SKM-1 (cell line): ENCODE data around the gene IRX2.

ENCODE experiments used
- DNase-seq: peaks from one replicate; lab custom pipeline; 2025; ENCODE audit not compliant: unreplicated experiment; lab: John Stamatoyannopoulos, UW

IRX2 gene

DNA sequence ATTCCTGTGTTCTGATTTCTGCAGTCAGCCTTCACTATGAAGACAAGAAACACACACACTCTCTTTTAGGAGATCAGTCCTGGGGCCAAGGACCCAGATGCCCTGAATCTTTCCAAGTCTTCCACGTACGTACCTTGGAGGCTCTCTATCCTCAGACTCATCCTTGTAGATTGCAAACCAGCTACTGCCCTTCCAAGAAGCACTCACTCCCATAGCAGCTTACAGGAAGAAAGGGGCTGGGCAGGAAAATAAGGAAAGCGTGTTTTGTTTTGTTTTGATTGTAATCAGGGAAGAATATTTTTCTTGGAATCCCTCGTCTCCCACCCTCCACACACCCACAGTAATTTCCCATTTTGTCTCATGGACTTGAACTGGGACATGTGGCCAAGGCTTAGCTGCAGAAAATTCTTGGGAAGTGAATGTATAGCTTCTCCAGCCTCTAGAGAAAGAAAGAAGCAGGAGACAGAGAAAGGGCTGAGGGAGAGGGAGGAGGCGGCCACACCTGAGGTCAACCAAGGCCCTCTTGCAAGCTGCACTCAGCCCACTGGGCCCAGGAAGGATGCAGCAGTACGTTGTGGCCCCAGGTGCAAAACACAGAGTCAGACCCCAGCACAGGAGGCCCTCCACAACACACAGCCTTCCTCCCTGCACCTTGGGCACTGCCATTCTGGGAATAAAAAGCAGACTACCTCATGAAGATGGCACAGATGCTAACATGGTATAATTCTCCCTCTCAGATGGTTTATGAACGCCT, 29.9 kb downstream of the IRX2 start:
- no peak for DNase-seq

DNA sequence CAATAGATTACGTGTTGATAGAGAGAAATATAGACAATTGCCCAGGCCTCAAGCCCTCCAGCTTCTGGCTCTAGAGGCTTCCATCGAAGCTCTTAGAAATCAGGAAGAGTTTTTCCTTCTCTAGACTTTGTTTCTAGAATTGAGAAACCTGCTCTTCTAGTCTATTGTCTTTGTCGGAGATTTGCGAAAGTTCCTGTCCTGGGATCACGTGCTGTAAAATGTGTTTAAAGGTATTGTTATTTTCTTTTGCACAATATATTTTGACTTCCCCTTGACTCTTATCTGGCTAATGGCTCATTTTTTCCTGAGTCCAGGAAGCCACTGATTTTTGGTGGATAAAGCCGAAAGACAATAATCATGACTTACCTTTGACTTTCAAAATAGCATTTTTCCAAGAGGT, 32.1 kb downstream of the IRX2 start:
- DNase-seq = no peak

DNA sequence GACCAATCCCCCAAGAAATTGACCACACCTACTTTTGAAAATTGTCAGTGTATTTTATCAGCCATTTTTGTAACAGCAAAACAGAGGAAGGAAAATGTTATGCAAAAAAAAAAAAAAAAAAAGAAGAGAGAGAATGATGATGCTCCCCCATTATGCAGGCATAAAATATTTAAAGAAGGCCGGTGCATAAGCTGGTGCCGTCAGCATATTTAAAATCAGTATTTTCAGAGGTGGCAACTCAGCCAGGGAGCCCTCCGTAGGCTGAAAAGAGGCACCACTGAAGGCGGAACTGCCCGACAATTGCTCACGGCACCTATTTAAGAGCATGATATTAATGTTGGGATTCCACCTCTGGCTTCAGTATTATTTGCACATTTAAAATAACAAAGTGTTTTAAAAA, 33.4 kb downstream of the IRX2 start:
- no peak for DNase-seq

DNA sequence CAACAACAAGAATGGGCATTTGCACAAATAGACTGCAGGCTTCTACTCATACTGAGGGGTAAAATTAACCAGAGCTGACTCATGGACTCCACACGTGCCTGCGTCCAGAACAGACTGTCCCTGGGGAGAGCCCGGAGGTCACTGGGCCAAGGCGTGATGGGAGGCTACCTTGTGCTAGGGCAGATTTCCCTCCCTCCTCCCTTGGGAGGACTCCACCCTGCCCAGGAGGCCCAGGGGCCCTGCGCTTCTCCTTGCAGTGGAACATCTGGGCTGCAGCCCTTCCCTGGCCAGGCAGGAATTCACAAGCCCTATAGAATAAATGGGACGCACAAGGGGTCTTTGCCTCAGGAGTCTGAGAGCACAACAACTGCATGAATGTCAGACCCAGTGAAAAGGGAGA, 35.6 kb downstream of the IRX2 start:
- no peak for DNase-seq

DNA sequence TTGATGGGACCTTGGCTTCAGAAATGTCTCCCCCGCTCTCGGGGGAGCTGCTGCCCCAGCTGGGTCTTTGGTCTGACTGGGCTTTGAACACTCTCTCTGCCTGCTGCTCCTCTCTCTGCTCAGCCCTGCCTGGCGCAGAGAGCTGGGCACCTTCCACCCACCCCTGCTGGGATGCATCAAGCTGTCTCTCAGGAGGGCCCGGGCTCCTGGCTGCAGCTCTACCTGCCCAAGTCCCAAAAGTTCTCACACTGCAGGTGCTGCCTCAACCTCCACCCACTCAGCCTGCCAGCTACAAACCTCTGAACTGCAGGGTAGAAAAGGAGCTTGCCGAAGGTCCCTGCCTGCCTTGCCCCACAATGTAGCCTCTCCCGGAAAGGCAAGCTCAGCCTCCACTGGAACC, 36.7 kb downstream of the IRX2 start:
- no peak for DNase-seq

DNA sequence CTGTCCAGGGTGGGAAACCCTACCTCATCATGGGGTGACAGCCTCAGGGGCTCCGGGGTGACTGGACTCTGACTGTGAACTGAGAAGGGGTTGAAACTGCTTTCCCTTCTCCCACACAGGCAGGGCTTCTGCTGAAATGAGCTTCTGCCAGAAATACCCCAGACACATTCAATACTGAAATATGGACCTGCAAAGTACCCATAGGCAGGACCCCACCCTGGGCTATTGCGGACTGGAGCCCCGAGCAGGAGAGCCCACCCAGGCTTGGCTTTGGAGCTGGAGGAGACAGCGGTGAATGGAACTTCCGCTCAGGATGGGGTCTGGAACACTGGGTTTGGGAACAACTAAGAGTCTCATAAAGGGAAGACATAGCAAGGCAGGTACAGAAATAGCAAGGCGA, 37.5 kb downstream of the IRX2 start:
- no peak for DNase-seq

DNA sequence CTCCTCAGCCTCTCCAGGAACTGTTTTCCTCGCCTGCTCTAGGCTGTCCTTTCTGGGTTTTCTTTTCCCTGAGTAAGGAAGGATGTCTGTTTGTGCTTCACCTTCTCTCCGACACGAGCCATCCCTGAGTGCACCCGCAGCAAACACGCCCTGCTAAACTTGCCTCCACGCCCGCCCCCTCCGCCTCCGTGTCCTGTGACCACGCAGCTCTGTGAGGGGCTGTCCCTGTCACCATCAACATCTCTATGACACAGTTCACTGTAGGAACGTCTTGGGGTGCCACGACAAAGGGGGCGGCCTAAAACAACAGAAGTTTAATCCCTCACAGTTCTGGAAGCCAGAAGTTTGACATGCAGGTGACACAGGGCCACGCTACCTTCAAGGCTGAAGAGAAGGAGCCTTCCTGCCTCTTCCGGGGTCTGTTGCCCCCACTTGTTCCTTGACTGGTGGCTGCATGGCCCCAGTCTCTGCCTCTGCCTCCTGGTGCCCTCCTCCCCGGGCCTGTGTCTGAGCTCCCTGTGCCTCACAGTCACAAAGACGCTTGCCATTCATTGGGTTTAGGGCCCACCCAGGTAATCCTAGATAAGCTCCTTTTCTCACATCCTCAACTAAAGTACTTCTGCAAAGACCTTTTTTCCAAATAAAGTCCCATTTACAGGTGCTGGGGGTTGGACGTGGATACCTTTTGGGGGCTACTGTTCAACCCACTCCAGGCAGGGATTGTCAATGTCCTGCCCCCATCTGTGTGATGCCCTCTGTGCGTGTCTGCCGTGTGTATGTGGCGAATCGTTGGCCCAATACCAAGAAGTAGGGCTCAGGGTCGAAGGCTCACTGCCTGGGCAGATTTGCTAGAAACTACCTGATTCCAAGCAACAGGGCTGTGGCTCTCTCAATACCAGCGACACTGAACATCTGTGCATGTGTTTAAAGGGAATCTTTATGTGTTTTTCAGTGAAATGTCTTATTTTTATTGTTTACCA, 39.7 kb downstream of the IRX2 start:
- DNase-seq = no peak

DNA sequence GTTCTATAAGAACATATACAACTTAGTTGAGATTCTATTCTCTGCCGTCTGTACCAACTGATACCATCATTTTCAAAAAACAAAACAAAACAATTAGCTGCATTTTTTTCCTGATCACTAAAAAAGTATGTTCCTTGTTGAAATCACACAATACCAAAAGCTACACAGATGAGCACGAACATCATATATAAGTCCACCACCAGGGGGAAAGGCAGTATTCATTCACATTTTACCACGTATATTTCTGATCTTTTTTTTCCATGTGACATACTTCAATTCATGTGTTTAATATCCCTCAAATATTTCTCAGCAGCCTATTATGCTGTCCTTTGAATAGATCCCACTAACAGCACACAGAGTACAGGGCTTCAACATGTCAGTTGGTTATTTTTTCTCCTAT, 40.6 kb downstream of the IRX2 start:
- DNase-seq = no peak

DNA sequence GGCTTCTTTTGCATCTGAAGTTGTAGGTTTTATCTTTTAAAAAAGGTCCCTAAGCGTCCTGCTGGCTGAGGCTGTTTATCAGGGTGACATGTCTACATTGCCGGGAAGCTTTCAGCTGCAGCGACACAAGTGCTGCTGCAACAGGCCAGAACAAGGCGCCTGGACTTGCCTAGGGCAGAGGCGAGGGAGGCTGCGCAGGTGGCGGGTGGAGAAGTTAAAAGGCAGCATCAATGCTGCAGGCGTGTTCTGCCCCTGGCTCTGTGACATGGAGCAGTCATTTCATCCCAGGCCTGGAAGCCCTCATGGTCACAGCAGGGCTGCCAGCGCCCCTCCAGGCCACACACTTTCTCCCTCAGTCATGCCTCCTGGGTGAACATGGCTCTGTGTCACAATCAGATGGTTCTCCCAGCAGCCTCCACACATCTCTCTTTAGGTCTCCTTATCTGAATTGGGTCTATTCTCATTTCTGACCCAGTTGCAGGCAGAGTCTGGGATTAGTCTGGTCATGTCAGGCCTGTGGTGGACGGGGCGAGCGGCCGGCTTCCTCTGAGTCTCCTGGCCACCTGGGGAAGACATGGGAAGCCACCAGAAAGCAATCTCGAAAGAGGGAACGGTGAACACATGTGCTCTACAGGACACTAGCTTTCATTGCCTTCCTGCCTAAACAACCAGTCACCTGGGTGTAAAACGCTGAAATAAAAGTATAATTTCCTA, 41.3 kb downstream of the IRX2 start:
- no peak for DNase-seq

DNA sequence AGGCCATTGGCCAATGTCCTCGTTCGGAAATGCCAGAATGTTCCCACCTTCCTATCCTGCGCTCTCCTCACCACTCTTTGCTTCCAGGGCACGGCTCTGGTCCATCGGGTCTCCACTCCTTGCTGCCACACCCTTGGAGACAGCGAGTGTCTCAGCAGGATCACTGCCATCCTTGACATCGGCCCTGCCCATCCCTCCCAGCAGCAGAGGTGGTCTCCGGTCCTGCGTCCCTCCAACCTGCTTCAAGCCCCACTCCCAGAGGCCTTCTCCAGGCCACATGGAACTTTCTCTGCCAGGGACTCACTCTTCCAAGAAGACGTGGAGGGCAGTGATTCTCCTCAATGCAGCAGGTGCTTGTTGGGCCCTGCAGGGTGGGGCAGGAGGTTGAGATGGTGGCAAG, 42.7 kb downstream of the IRX2 start:
- no peak for DNase-seq

DNA sequence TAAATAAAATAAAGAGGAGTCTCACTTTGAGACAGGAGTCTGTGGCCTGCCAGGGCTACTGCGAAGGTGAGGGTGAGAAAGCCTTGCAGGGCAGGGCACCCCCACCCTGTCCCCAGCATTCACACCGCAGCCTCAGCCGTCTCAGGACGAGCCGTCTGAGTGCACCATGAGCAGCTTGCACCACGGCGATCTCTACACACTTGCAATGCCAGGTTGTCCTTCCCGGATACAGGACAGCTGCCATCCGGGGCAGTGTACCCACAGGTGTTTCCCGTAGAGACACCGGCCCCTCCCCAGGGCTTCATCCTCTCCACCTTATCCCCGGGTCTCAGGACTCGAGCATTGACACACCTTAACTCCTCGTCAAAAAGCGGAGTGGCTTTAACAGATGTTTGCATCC, 43.3 kb downstream of the IRX2 start:
- DNase-seq = no peak

DNA sequence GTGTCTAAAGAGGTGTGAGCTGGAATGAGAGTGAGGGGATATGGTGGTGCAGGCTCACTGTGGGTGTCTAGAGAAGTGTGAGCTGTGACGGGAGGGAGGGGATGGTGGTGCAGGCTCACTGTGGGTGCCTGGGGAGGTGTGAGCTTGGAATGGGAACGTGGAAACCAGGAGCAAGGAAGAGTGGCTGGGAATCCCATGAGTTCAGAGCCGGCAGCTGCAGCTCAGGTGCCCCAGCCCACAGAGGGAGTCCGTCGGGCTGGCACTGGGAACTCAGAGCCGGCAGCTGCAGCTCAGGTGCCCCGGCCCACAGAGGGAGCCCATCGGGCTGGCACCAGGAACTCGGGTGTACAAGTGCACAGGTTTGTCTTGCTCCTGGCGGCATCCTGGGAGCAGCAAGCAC, 45.6 kb downstream of the IRX2 start:
- no peak for DNase-seq

DNA sequence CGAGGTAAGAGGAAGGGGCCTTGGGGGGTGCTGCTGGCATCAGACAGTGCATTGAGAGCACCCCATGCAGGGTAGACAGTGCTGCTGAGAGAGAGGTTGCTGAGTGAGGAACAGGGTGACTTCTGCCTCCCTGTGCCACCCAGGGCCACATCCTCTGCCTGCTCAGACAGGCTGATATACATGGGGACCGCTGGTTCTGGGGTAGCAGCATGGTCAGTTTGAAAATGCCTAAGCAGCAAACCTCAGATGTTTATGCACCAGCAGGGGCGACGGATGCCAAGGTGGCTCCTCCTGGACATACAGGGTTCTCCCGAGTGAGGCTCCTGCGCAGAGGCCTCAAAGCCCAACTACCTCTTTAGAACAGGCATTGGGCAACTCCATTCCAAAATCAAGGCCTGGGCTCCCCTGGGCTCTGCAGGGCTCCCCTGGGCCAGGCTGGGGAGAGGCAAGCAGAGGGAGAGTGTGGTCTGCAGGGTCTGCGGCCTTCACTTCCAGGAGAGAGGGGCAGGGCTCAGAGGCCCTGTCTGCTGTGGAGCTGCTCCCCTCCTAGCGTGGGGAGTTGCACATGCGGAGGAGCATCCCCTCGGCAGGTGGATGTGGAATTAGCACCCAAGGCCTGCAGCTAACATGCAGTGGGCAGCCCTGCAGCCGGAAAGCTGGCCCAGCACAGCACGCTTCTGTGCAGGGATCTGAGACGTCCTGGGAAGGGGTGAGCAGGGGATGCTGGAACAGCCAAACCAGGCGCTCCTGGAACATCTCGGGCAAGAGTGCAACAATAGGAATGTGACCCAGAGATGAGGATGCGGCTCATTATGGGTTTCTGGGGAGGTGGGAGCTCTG, 46.5 kb downstream of the IRX2 start:
- DNase-seq = no peak

DNA sequence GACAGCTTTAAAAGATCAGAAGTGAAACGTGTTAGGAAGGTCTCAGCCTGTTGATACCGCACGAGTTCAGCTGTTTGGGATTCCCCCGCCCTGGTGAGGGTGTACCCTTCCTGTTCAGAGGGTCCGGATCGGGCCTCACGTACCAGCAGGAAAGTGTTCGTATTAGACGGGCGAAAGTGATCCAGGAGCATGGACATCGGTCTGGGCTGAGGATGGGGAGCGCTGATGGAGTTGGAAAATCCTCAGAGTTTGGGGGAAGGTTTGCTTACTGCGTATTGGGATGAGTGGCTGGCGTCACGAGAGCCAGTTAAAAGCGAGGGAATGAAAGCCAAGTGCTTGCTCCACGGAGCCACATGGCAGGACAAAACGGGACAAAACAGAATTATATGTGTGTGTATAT, 47.4 kb downstream of the IRX2 start:
- no peak for DNase-seq

DNA sequence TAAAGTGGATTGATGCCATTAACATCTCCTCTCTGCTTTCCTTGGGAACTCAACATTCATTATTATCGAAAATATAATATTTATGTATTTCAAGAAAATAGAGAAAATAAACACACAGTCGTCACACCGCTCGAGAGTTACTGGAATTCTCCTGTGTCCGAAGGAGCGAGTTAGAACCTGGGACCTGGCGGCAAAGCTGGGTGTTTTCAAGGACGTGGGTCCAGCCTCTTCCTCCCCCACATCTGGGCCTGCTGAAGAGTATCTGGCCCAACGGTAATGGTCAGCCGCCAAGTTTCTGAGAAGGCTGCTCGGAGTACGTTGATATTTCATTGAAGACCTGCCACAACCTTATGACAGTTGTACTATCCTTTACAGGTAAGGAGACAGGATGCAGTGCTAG, 47.9 kb downstream of the IRX2 start:
- no peak for DNase-seq

DNA sequence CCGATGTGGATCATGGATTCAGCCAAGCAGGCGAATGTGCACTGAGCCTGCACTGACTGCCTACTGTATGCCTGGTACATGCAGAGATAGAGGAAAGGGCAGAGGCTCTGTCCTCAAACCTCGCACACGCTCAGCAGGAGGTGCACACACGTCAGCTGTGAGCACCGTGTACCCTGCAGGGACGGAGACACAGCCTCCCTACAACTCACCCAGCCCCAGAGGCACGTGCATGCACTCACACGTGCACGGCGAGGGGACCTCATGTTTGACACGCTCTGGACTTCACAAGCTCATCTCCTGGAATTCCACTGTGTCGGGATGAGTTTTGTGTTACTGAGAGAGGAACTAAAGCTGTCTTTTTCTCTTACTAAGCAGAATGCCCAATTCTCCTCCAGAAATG, 48.4 kb downstream of the IRX2 start:
- no peak for DNase-seq

DNA sequence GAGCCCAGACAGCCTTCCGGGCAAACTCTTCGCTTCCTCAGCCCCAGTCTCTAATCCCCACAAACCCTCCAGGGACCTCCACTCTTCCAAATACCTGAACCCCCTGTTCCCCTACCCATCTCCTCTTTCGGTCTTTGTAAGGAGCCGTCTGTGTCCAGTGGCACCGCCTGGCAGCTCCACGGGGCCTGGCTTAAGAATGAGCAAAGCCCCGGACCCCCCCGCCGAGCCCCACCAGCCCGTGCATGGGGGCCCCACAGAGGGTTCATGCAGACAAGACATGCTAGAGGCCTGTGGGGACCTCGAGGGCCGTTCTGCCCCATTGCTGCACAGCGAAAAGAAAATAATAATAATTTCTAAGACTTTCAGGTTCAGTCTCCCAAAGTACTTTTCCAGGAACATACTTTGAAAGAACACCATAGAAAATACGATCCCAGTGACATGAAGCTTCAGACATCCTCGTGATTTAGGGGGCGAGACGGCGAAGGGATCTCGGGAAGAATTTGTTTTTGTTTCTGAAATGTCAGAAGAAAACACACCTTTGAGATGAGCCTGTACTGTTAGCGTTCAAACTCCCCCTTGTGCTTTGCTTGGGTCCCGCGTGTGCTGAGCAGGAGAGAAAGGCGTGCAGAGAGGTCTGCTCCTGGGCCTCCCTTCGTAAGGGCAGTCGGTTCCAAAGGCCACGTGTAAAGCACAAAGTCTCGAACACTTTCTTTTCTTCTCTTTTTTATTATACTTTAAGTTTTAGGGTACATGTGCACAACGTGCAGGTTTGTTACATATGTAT, 49.2 kb downstream of the IRX2 start:
- no peak for DNase-seq

DNA sequence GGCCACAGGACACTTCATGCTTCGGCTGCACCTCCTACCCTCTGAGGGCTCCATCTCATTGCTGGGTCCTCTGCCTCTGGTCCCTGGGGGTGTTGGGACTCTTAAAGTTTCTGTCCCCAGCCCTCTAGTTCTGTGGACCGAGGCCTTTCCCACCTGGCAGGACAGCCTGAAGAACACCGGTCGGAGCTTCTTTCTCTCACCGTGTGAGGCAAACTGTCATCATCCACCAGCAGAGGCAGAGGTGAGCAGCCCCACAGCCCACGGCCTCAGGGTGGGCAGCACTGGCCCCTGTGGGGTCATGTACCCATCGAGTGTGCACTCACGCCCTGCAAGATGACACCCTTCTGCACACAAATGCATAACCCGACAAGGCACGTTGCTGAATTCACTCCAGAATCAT, 49.9 kb downstream of the IRX2 start:
- no peak for DNase-seq

DNA sequence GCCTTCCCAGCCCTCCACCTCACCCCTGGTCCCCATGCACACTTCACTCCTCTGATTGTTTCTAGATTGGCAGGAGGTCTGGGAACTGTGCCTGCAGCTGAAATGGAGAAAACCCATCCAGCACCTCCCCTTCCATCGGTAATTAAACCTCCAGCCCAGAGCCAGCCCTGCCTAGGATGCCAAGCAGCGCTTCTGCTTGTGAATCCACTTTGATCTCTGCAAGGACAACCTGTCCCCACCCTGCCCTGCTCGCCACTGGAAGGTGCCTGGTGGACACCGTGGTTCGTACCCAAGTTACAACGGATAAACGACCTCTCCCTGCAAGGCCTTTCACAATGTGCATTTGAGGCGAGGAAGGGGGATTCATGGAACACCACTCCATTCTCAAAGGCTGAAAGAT, 50.6 kb downstream of the IRX2 start:
- no peak for DNase-seq

DNA sequence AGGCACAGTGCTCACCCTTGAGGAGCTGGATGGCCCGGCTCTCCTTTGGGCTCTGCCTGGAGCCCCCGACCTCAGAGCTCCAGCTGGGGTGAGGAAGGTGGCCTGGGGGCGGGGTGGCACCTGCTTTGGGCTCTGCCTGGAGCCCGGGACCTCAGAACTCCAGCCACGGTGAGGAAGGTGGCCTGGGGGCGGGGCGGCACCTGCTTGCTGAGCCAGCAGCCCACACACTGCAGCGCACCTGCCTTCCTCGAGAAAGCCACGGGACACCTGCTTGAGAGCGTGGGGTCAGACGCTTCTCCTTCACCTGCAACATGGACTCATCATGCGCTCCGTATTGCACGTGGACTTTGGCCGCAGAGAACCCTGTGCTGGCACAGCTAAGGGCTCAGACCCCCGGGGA, 51.8 kb downstream of the IRX2 start:
- DNase-seq = no peak
